ENCODE results near the gene CTBP1.

CTBP1 gene

GRCh38 chr4:1283711-1284110 is 34.8 kb upstream of the CTBP1 start:
- no peak for DNase-seq (ENCODE audit: low read depth, low spot score)

GRCh38 chr4:1279253-1279652 is 30.3 kb upstream of the CTBP1 start:
- DNase-seq (ENCODE audit: low read depth, low spot score): no peak

DNA sequence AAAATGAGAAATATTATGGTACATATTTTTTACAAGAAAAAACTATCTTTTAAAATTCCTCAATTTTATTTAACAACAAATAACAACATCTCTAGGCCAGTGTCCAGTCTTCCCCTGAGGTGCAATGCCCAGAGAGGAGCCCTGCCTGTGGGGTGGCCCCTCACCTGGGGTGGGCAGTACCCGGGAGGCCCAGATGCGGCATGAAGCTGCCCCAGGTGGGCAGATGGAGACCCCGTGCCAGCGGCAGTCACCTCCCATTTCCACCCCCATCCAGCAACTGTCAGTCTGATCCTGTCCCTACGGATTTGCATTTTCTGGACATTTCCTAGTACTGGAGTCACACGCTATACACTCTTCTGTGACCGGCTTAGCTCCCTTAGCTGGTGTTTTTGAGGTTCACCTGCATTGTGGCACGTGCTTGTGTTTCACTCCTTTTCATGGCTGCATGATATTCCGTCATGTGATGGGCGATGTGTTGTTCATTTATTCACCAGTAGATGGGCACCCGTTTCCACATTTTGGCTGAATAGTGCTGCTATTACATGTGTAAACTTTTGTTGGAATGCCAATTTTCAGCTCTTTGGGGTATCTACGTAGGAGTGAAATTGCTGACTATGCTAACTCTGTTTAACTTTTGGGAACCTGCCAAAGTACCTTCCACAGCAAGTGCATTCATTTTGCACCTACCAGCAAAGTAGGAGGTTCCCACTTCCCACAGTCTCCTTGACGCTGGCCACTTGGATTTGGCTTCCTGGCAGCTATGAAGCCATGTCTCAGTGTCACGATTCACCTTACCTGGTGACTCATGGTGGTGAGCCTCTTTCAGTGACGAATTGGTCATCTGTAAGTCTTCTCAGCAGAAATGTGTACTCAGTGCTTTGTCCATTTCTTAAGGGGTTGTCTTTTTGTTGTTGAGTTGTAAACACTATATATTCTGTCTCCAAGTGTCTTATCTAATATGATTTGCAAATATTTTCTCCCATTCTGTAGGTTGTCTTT is 29.0 kb upstream of the CTBP1 start:
- DNase-seq (ENCODE audit: low read depth, low spot score): no peak

- DNase-seq (ENCODE audit: low read depth, low spot score): no peak
Observed at GRCh38 chr4:1276984-1277383, 28.1 kb upstream of the CTBP1 start.

DNA sequence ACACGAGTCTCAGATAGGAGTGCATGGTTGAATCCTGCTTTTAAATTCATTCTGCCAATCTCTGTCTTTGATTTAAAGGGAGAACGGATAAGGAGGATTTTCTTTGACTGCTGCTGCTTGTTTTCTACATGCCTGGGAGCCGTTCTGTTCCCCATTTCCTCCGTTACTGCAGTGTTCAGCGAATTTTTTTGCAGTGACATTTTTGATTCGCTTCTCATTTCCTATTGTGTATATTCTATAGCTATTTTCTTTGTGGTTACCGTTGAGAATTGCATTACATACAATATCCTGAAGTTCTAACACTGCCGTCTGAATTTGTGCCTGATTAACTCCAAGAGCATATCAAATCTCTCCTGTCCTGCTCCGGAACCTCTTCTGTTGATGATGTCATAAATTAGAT is 25.9 kb upstream of the CTBP1 start:
- DNase-seq (ENCODE audit: low read depth, low spot score): no peak

DNA sequence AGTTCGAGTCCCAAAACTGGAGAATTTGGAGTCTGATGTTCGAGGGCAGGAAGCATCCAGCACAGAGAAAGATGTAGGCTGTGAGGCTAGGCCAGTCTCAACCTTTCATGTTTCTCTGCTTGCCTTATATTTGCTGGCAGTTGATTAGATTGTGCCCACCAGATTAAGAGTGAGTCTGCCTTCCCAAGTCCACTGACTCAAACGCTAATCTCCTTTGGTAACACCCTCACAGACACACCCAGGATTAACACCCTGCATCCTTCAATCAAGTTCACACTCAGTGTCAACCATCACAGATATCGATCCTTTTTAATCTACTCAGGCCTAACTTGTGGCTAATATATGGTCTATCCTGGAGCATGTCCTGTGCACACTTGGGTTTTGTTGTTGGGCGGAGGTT is 22.8 kb upstream of the CTBP1 start:
- DNase-seq (ENCODE audit: low read depth, low spot score): no peak

DNA sequence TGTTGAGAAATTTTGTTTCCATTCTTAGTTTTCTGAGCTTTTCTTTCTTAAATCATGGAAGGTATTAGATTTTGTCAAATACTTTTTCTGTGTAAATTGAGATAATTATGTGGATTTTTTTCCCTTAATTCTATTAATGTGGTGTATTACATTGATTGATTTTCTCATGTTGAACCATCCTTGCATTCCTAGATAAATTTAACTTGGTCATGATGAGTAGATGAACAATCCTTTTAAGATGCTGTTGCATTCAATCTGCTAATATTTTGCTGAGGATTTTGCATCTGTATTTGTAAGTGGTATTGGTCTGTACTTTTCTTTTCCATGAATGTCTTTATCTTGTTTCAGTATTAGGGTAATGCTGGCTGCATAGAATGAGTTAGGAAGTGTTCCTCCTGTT is 20.3 kb upstream of the CTBP1 start:
- DNase-seq (ENCODE audit: low read depth, low spot score): no peak

DNA sequence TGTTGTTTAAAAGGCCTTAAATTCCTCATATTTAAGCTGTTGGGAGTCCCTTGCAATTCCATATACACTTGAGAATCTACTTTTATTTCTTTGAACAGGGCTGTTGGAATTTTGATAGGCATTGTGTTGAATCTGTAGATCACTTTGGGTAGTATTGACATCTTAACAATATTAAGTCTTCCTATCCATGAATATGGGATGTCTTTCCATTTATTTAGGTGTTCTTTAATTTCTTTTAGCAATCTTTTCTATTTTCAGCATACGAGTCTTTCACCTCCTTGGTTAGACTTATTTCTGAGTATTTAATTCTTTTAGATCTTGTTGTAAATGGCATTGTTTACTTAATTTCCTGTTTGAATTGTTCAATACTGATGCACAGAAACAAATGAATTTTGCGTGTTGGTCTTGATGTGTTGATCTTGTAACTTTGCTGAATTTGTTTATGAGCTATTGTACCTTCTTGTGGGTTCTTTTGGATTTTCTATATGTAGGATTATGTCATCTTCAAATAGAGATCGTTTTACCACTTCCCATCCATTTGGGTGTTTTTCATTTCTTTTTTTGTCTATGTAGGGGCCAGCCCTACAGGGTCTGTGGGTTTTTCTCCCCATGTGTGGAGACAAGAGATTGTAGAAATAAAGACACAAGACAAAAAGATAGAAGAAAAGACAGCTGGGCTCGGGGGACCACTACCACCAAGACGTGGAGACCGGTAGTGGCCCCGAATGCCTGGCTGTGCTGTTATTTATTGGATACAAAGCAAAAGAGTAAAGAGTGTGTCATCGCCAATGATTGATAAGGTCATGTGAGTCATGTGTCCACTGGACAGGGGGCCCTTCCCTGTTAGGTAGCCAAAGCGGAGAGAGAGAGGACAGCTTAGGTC is 18.2 kb upstream of the CTBP1 start:
- DNase-seq (ENCODE audit: low read depth, low spot score): no peak

DNA sequence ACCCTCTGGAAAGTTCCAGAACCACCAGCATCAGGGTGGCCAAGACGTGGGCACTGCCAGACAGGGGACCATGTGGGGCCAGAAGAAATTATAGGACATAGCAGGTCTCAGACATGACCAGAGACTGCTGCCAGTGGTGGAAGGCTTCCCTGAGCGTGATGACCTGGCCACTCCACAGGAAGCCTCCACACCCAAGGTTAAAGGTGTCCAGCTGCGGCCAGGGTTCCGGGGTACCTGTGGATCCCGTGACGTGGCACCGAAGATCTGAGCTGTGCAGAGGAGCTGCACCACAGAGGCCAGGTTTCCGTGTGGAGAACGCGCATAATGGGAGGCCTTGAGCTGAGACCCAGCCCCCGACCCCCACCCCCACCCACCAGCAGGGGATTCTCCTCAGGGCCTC is 16.4 kb upstream of the CTBP1 start:
- no peak for DNase-seq (ENCODE audit: low read depth, low spot score)

DNA sequence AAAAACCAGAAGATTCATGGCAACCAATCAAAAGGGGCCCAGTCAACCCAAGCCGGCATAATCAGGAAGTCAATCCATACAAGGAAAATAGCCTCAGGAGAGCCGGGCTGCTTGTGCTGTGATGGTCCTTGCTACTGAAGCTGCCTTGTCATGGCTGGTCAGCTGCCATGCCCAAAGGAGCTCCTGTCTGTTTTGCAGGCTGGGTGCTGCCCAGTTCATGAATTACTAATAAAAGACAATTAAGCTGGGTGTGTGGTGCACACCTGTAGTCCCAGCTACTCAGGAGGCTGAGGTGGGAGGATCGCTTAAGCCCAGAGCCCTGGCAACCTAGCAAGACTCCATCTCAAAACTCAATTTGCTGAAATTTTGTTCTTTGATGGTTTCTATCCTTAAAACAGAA is 16.0 kb upstream of the CTBP1 start:
- DNase-seq (ENCODE audit: low read depth, low spot score): no peak

DNA sequence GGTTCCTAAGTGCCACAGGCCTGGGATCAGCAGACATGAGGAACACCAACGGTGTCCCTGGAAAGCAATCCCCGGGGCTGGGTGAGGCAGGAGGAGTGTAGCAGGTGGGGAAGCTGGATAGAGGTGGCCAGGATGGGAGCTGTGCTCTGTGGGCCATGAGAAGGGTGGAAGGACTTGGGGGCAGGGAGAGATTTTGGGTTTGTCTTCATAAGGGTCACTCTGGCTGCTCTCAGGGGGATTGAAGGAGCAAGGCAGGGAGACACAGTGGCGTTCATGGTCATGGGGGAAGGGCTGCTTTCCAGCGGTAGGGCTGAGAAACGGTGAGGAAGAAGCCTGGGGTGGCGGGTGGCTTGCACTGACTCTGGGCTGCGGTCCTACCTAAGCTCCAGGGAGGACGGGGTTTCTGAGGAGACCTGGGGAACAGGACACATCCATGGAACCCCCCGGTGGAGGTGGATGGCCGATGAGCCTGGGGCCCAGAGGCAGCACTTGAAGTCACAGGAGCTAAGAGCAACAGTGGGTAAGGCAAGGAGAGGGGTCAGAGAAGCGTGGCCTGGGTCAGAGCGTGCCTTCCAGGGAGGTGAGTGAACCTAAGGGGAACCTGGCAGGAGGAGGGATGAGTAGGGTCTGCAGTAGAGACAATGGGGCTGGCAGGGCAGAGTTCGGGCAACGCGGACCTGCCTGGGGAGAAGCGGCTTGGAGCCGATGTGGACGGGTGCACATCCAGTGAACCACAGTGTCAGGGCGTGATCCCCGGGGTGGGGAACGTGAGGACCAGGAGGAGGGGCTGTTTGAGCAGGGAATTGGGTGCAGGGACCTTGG is 12.4 kb upstream of the CTBP1 start:
- DNase-seq (ENCODE audit: low read depth, low spot score): no peak

DNA sequence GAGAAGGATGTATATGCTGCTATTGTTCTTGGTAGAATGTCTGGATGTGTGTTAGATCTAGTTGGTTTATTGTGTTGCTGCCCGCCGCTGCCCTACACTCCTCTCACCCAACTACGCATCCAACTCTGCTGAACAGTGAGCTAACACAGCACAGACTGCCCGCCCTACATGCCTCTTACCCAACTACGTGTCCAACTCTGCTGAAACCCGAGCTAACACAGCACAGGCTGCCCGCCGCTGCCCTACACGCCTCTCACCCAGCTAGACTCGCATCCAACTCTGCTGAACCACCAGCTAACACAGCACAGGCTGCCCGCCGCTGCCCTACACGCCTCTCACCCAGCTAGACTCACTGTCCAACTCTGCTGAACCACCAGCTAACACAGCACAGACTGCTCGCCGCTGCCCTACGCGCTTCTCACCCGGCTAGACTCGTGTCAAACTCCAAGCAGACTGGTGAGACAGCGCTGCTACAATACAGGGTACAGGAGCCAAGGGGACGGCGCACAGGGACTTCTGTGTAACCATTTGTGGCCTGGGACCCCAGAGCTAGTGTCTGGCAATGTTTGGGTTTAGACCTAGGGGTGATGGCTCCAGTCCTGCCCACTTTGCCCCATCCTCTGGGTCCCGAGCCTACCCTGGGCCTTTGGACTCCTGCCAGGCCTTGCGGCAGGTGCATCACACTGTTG is 11.6 kb upstream of the CTBP1 start:
- no peak for DNase-seq (ENCODE audit: low read depth, low spot score)

DNA sequence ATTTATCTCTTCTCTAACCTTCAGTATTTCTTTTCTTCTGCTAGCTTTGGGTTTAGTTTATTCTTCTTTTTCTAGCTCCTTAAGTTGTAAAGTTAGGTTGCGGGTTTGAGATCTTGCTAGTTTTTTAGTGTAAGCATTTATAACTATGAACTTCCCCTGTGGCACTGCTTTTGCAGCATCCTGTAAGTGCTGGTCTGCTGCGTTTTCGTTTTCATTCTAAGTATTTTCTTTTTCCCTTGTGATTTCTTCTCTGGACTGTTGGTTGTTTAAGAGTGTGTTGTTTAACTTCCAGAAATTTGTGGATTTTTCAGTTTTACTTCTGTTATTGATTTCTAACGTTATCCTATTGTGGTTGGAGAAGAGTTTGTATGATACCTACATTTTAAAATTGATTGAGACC is 11.0 kb upstream of the CTBP1 start:
- no peak for DNase-seq (ENCODE audit: low read depth, low spot score)

- no peak for DNase-seq (ENCODE audit: low read depth, low spot score)
Observed at GRCh38 chr4:1258457-1258856, 9.5 kb upstream of the CTBP1 start.

GRCh38 chr4:1255699-1256098 is 6.8 kb upstream of the CTBP1 start:
- DNase-seq (ENCODE audit: low read depth, low spot score): no peak

GRCh38 chr4:1255151-1255550 is 6.2 kb upstream of the CTBP1 start:
- no peak for DNase-seq (ENCODE audit: low read depth, low spot score)

GRCh38 chr4:1253831-1254230 is 4.9 kb upstream of the CTBP1 start:
- DNase-seq (ENCODE audit: low read depth, low spot score): no peak

DNA sequence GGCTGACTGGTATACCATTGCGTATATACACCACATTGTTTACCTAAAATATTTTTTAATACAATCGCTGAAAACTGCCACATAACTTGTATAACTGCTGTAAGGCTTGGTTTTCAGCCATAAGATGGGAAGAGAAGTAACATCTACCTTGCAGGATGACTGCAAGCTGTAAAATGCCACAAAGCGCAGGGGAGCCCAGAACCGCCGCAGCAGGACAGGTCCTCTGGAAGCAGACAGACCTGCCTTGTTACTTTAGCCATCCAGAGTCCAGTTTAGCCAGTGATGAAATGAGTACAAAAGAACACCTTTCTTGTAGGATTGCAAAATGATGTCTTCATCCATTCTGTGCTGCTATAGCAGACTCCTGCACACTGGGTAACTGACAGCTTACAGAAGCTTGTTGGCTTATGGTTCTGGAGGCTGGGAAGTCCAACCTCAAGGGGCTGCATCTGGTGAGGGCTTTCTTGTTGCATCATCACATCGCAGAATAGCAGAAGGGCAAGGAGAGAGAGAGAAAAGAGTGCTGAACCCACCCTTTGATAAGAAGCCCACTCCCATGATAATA is 4.1 kb upstream of the CTBP1 start:
- no peak for DNase-seq (ENCODE audit: low read depth, low spot score)

DNA sequence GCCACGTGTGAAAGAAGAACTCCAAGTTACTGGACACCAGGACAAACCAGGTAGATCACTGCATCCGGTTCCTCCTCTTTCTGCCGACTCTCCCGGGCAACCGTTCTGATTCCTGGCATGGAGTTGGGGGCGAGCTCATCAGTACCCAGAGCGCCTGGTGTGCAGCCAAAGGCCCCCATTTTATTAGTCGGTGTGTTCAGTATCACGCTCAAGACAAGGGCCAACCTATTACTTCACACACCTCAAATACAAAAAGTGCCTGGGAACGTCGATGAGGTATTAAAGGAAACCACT is 2.8 kb upstream of the CTBP1 start:
- DNase-seq (ENCODE audit: low read depth, low spot score): no peak

DNA sequence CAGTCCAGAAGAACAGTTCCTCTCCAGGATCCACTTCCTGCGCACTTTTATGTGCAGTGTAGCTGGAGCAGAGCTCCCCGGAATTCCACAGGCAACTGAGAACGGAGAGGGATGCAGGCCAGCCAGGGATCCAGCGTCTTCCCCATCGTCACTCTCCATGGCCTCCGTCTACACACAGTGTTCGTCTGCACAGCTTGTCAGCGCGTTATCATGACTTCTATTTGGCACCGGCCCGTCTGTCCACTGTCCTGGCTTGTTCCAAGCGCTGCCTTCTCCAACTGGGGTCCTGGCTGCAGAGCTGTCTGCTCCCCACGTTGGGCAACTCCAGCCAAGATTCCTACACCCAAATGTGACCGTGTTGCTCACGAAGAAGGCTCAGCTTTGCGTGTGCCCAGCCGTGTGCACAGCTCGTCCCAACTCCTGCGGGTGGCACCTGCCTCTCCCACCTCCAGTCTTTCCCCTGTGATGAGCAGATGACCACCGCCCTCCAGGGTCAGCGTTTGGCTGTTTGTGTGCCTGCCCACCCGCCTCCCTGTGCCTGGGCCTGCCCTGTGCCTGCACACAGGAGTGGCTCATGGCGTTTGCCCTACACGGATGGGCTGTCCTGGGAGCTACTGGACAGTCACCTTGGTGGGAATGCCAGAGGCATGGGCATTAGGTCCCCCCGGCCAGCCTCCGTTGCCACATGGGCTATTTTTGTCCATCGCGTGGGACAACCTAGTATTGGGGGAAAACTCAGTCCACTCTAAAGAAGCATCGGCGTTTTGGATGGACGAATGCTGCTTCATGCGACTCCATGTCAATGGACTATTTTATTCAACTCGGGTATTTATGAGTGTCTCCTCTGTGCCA is 2.2 kb upstream of the CTBP1 start:
- no peak for DNase-seq (ENCODE audit: low read depth, low spot score)

All from iPS DF 19.7 (cell line).